Tibial nerve (tissue), 4 donors: ENCODE measurements around the gene KRT6B. TPM values are rescaled to one million over a fixed set of nuclear protein-coding genes. Genes with fewer than 3 reads are reported as not detected.

Source experiments
- DNase-seq, 2 donors: peaks; one replicate each; pipeline ENCODE4 v3.0.0-alpha.2; 2019; ENCODE audit warnings: low spot score in 2 of 2
- H3K27ac ChIP-seq, 4 donors: fragments of 200-600 bp; sonication (generic) in 3 of 4; one replicate each; pipeline ENCODE4 v1.5.1; 2017 to 2019; ENCODE audit warnings: mild to moderate bottlenecking in 1 of 4
- H3K27me3 ChIP-seq, 2 donors: fragments of 200-600 bp; sonication (generic) in 1 of 2; one replicate each; pipeline versions ENCODE4 v1.5.1 to v1.6.0; 2017 to 2019
- H3K36me3 ChIP-seq, 3 donors: fragments of 200-600 bp; sonication (generic); one replicate each; pipeline ENCODE4 v1.5.1; 2018 to 2019
- H3K4me1 ChIP-seq, 4 donors: fragments of 200-600 bp; sonication (generic) in 3 of 4; one replicate each; pipeline ENCODE4 v1.5.1; 2017 to 2019
- H3K4me3 ChIP-seq, 4 donors: fragments of 200-600 bp; sonication (generic) in 3 of 4; one replicate each; pipeline ENCODE4 v1.5.1; 2017 to 2019; ENCODE audit warnings: mild to moderate bottlenecking in 1 of 4, moderate library complexity in 1 of 4
- H3K9me3 ChIP-seq, 4 donors: fragments of 200-600 bp; sonication (generic) in 3 of 4; one replicate each; pipeline ENCODE4 v1.5.1; 2017 to 2019
- EP300 ChIP-seq, 2 donors: sonication (generic); formaldehyde crosslinking; IDR thresholded peaks; one replicate each; pipeline ENCODE4 v1.6.1; 2017; ENCODE audit warnings: antibody characterized with exemption in 2 of 2, mild to moderate bottlenecking in 1 of 2
- POLR2A ChIP-seq, 2 donors: fragments of 450-650 bp; IDR thresholded peaks; one replicate each; pipeline ENCODE4 v1.6.1; 2017; ENCODE audit warnings: antibody characterized with exemption in 2 of 2, mild to moderate bottlenecking in 2 of 2, moderate library complexity in 2 of 2
- WGBS, 2 donors: methylation state at CpG; one replicate each; pipeline ENCODE4 v1.1.5; 2018; 5-methylcytosine and 5-hydroxymethylcytosine counted together
- total RNA-seq, 4 donors: library from RNA; depleted of rRNA; stranded (reverse); fragments of >200 nt; gene quantifications; one replicate each; pipeline ENCODE4 v1.1.0, GENCODE V29; 2016
- TF ChIP-seq, protein P1 (sequence below), 5 experiments: fragments of 200-600 bp in 3 of 5; fragments of 450-650 bp in 2 of 5; sonication (generic) in 3 of 5; IDR thresholded peaks; one replicate each; pipeline ENCODE4 v1.5.1; 2016 to 2019; ENCODE audit warnings: antibody characterized with exemption in 5 of 5, mild to moderate bottlenecking in 3 of 5, moderate library complexity in 2 of 5

KRT6B gene
- total RNA-seq, 4 donors from 2014 or later, result not detected

DNA sequence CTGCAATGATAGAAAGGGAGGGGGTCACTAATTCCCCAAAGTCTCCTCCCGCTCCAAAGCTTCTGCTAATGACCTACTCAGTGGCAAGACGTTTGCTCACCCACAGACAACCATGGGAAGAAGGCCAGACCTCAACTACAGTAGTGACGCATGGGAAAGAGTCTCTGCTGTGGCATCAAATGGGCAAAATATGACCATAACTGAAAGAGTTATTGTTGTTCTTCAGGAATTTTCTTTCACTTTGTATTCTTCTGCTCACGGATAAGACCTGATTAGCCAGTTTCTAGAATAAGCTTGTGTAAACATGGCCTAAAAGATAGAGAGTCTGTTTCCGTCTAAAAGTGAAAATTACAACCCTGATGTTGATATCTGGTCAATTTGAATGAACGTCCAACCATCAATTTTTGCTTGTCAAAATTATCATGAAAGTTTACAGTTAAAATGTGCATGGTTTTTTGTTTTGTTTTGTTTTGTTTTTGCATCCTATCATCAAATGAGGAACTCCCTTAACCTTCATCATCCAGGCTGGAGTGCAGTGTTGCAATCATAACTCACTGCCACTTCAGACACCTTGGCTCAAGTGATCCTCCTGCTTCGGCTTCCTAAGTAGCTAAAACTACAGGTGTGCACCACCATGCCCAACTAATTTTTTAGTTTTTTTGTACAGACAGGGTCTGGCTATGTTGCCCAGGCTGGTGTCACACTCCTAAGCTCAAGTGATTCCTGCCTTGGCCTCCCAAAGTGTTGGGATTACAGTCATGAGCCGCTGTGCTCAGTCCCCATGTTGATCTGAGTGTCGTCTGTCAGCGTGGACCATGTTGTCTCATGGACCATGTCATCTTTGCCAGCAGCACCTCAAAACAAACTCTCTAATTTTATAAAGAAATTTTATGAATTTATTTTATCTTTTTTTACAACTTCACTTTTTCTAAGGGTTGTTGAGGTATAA lies 7.0 kb downstream of the KRT6B start:
- TF ChIP-seq, protein P1, sequence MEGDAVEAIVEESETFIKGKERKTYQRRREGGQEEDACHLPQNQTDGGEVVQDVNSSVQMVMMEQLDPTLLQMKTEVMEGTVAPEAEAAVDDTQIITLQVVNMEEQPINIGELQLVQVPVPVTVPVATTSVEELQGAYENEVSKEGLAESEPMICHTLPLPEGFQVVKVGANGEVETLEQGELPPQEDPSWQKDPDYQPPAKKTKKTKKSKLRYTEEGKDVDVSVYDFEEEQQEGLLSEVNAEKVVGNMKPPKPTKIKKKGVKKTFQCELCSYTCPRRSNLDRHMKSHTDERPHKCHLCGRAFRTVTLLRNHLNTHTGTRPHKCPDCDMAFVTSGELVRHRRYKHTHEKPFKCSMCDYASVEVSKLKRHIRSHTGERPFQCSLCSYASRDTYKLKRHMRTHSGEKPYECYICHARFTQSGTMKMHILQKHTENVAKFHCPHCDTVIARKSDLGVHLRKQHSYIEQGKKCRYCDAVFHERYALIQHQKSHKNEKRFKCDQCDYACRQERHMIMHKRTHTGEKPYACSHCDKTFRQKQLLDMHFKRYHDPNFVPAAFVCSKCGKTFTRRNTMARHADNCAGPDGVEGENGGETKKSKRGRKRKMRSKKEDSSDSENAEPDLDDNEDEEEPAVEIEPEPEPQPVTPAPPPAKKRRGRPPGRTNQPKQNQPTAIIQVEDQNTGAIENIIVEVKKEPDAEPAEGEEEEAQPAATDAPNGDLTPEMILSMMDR (IDR thresholded peaks at IDR 0.05), result no peak
- TF ChIP-seq EP300 (IDR thresholded peaks at IDR 0.05) (no peak), POLR2A (IDR thresholded peaks at IDR 0.05) (no peak)
- WGBS, 2 donors, result 71 to 76% methylated on average over 10 of the region's 10 CpGs
- Histone ChIP-seq H3K27me3 (peaks cover 0 to 3% of the 10 kb centered on the region in 2 donors), H3K36me3 (no peaks in the 10 kb centered on the region), H3K4me1 (peaks cover 0 to 4% (median 0%) of the 10 kb centered on the region in 4 donors), H3K9me3 (no peaks in the 10 kb centered on the region), H3K4me3 (no peak overlapping the region), H3K27ac (no peak overlapping the region)
- no peak for DNase-seq

GRCh38 chr12:52443966-52444365 lies 8.0 kb downstream of the KRT6B start:
- TF ChIP-seq EP300 (IDR thresholded peaks at IDR 0.05) (no peak), POLR2A (IDR thresholded peaks at IDR 0.05) (no peak)
- TF ChIP-seq, protein P1 (IDR thresholded peaks at IDR 0.05), result no peak
- Histone ChIP-seq H3K27me3 (peaks cover 0 to 3% of the 10 kb centered on the region in 2 donors), H3K4me3 (no peak overlapping the region), H3K27ac (no peak overlapping the region), H3K4me1 (peaks cover 0 to 4% (median 0%) of the 10 kb centered on the region in 4 donors), H3K9me3 (no peaks in the 10 kb centered on the region), H3K36me3 (no peaks in the 10 kb centered on the region)
- WGBS, 2 donors, result 91% methylated on average over 3 of the region's 3 CpGs
- no peak for DNase-seq

DNA sequence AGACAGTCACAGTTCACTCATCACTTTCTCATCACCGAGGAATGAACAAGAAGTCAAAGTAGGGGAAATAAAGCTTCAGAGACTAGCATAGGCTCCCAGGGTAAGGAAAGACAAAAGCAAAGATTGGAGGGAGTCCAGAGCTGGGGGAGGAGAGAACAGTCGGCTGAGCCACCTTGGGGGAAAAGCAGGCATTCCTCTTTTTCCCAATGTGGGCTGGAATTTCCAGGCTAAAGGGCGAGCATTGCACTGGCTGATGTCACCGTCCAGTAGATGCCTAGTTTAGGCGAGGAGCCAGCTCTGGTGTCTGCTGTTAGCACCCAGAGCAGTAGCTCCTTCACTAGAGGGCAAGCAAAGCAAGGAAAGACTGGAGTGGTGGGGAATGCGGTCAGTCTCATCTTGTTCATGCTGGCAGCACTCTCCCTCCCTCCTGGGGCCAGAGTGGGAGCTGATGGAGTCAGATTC lies 9.3 kb downstream of the KRT6B start:
- DNase-seq, result no peak
- H3K27me3 ChIP-seq, result peaks cover 0 to 3% of the 10 kb centered on the region in 2 donors
- no peaks in the 10 kb centered on the region for H3K36me3 ChIP-seq
- 14 to 25% methylated on average over 6 of the region's 6 CpGs for WGBS, 2 donors
- no peaks in the 10 kb centered on the region for H3K9me3 ChIP-seq
- TF ChIP-seq EP300 (IDR thresholded peaks at IDR 0.05), result no peak
- TF ChIP-seq POLR2A (IDR thresholded peaks at IDR 0.05), result no peak
- TF ChIP-seq, protein P1 (IDR thresholded peaks at IDR 0.05), result no peak
- peaks cover 0 to 4% (median 0%) of the 10 kb centered on the region in 4 donors for H3K4me1 ChIP-seq
- no peak overlapping the region for H3K27ac ChIP-seq
- H3K4me3 ChIP-seq, result no peak overlapping the region

DNA sequence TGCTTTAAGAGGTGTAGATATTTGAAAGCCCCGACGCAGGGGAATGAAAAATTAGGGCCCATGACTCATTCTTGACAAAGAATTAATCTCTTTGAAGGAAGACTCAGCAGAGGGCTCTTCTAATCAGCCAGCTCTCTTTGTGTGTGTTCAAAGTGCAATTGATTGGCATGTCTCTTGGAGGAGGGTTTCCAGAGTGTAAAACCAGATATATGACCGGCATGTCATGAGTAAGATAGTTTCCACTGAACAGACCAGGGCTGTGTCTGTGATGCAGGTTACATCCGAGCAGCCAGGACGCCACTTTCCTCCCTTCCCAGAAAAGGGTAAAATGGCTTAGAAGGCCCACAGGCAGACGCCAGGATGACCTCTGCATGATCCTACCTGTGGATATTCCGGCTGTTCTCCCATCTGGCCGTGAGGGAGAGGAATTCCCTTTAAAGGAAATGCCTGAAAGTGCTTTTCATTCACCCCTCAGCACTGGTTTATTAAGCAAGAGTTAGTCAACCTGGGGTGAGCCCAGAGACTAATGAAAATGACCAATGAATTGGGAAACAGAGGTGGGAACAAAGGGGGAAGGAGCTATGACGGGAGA lies 10.5 kb downstream of the KRT6B start:
- Histone ChIP-seq H3K4me3 (no peak overlapping the region), H3K27ac (no peak overlapping the region), H3K36me3 (no peaks in the 10 kb centered on the region), H3K4me1 (peaks cover 0 to 4% (median 0%) of the 10 kb centered on the region in 4 donors), H3K9me3 (no peaks in the 10 kb centered on the region), H3K27me3 (no peaks in the 10 kb centered on the region)
- TF ChIP-seq POLR2A (IDR thresholded peaks at IDR 0.05) (no peak), EP300 (IDR thresholded peaks at IDR 0.05) (no peak)
- TF ChIP-seq, protein P1 (IDR thresholded peaks at IDR 0.05), result no peak
- no peak for DNase-seq
- WGBS, 2 donors, result 62 to 65% methylated on average over 9 of the region's 9 CpGs
